Neural cell (in vitro differentiated cells): ENCODE results near the gene LEUTX.

Experiments
- CTCF ChIP-seq: fragments of 450-650 bp; IDR thresholded peaks from 2 replicates; pipeline ENCODE4 v1.5.1; 2014; ENCODE audit warnings: antibody characterized with exemption, mild to moderate bottlenecking, moderate library complexity; ENCODE audit not compliant: poor library complexity, severe bottlenecking
- EP300 ChIP-seq: fragments of 450-650 bp; conservative IDR thresholded peaks from 2 replicates; pipeline ENCODE4 v1.6.1; 2014; ENCODE audit warnings: antibody characterized with exemption, mild to moderate bottlenecking, moderate library complexity; ENCODE audit not compliant: poor library complexity, severe bottlenecking
- EZH2 ChIP-seq: fragments of 200-600, 300-800 bp; shearing (Covaris generic), sonication (generic); IDR thresholded peaks from 2 replicates; pipeline ENCODE4 v1.6.1; 2014; ENCODE audit warnings: antibody characterized with exemption, low read length, borderline replicate concordance, mild to moderate bottlenecking; ENCODE audit not compliant: insufficient read depth, poor library complexity, severe bottlenecking
- POLR2AphosphoS5 ChIP-seq: IDR thresholded peaks from 2 replicates; pipeline ENCODE4 v1.6.1; 2012
- TF ChIP-seq, protein P1 (sequence below): IDR thresholded peaks from 2 replicates; pipeline ENCODE4 v1.6.1; 2012; ENCODE audit warnings: borderline replicate concordance

GRCh38 chr19:39829702-39830275 is 51.1 kb downstream of the LEUTX start:
- TF ChIP-seq CTCF (no peak), EP300 (no peak), POLR2AphosphoS5 (no peak), EZH2 (no peak)
- TF ChIP-seq, protein P1, sequence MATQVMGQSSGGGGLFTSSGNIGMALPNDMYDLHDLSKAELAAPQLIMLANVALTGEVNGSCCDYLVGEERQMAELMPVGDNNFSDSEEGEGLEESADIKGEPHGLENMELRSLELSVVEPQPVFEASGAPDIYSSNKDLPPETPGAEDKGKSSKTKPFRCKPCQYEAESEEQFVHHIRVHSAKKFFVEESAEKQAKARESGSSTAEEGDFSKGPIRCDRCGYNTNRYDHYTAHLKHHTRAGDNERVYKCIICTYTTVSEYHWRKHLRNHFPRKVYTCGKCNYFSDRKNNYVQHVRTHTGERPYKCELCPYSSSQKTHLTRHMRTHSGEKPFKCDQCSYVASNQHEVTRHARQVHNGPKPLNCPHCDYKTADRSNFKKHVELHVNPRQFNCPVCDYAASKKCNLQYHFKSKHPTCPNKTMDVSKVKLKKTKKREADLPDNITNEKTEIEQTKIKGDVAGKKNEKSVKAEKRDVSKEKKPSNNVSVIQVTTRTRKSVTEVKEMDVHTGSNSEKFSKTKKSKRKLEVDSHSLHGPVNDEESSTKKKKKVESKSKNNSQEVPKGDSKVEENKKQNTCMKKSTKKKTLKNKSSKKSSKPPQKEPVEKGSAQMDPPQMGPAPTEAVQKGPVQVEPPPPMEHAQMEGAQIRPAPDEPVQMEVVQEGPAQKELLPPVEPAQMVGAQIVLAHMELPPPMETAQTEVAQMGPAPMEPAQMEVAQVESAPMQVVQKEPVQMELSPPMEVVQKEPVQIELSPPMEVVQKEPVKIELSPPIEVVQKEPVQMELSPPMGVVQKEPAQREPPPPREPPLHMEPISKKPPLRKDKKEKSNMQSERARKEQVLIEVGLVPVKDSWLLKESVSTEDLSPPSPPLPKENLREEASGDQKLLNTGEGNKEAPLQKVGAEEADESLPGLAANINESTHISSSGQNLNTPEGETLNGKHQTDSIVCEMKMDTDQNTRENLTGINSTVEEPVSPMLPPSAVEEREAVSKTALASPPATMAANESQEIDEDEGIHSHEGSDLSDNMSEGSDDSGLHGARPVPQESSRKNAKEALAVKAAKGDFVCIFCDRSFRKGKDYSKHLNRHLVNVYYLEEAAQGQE = no peak
